Skeletal muscle satellite cell (primary cell): Measurements from ENCODE around the gene IGF1.
"Not testable (repeated sequence)": the region's sequence is repeated elsewhere in the genome, so short reads cannot be mapped to it uniquely, and the experiment has no call there.

Source experiments
- H3K27me3 ChIP-seq: 2 replicates; pipeline ENCODE4 v1.7.0; 2013; ENCODE audit warnings: low read length; ENCODE audit not compliant: control insufficient read depth, insufficient read depth
- H3K36me3 ChIP-seq: 2 replicates; pipeline ENCODE4 v1.7.0; 2013; ENCODE audit warnings: mild to moderate bottlenecking, control low read depth, low read length; ENCODE audit not compliant: insufficient read depth
- H3K4me1 ChIP-seq: 2 replicates; pipeline ENCODE4 v1.7.0; 2013; ENCODE audit warnings: low read length; ENCODE audit not compliant: control insufficient read depth, insufficient read depth
- H3K4me2 ChIP-seq: 2 replicates; pipeline ENCODE4 v1.7.0; 2013; ENCODE audit warnings: mild to moderate bottlenecking, low read length
- H3K4me3 ChIP-seq: 2 replicates; pipeline ENCODE4 v1.7.0; 2013; ENCODE audit warnings: low read length
- H3K9ac ChIP-seq: 2 replicates; pipeline ENCODE4 v1.7.0; 2013; ENCODE audit warnings: mild to moderate bottlenecking, low read depth, low read length, moderate library complexity
- H3K9me3 ChIP-seq: replicated peaks from 2 replicates; pipeline ENCODE4 v1.7.0; 2013; ENCODE audit warnings: mild to moderate bottlenecking, control low read depth, low read length

IGF1 gene

DNA sequence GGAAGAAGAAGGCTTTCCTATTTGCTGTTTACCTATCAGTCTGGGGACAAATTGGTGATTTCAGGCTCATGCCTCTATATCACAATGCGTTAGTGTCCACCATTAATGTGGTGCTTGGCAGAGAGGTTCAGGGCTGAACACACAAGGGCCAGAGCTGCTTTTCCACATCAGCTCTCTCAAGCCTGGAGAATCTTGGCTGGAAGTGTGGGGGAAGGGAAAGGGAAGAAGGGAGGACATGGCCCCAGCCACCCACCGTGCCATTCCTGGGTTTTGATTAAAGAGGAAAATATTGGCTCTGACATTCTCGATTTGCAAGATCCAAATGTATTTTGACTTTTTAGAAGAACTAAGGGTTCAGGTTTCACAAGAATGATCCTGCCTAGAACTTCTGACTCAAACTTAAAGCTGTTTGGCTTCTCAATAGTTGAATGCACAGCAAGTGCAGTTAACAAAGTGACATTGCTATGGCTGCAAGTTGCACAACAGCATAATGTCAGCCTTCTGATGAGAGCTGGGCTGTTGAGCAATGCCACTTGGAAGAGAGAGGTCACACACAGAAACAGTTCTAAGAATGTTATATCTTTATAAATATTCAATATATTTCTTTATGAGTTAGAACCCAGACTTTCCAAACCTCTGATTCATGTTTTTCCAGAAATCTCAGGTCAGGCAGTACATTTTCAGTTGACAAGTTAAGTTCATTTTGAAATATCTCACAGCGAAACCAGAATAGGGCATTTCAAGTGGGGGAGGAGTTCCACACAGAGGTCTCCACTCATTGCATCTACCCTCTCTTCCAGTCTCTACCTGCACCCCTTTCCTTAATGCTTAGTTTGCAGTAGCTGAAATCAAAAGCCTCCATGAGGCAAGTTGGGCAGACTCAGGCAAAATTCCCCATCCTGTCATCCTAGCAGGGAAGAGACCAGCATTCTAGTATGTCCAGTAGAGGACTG, 25.3 kb downstream of the IGF1 start:
- Histone ChIP-seq H3K4me1 (no peaks in the 10 kb centered on the region), H3K4me3 (no peak overlapping the region), H3K4me2 (no peak overlapping the region), H3K9ac (no peak overlapping the region), H3K9me3 (no peaks in the 10 kb centered on the region), H3K36me3 (no peaks in the 10 kb centered on the region), H3K27me3 (no peaks in the 10 kb centered on the region)

DNA sequence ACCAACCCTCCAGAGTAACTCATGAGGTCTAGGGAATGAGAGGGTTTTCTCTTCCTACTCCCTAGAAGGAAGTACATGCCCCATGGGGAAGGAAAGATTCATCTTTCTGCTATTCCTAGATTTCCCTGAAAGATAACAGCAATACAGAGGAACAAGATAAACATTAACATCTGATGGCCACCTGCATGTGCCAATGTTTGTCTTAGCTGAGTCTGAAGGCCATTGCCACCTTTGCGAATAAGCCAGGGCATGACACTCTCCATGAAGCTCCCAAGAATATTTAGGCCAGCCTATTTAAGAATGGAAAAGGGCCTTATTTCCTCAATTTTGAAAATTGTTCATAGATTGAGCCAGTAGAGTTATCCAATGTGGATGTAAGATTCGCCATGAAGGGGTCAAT, 26.0 kb downstream of the IGF1 start:
- Histone ChIP-seq H3K9me3 (no peaks in the 10 kb centered on the region), H3K36me3 (no peaks in the 10 kb centered on the region), H3K9ac (no peak overlapping the region), H3K4me3 (no peak overlapping the region), H3K4me2 (no peak overlapping the region), H3K4me1 (no peaks in the 10 kb centered on the region), H3K27me3 (no peaks in the 10 kb centered on the region)

DNA sequence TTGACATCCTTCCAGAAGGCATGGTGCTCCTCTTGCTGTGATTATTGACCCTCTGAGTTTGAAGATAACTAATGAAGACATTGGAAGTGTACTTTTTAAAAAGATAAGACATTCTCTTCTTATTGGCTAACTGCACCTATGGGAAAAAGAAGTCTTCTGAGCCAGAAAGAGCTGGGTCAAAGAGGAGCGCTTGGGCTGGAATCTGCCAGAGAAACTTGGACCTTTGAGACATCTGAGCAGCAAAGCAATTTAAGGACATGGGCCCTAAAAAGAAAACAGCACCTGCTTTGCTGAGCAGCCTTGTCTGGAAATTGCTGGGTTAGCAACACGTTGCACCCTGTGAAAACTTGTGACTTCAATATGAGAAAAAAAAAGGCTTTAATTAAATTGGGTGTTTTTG, 27.8 kb downstream of the IGF1 start:
- H3K4me2 ChIP-seq: no peak overlapping the region
- no peak overlapping the region for H3K9ac ChIP-seq

DNA sequence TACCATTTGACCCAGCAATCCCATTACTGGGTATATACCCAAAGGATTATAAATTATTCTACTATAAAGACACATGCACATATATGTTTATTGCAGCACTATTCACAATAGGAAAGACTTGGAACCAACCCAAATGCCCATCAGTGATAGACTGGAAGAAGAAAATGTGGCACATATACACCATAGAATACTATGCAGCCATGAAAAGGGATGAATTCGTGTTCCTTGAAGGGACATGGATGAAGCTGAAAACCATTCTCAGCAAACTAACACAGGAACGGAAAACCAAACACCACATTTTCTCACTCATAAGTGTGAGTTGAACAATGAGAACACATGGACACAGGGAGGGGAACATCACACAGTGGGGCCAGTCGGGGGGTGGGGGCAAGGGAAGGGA, 31.3 kb downstream of the IGF1 start:
- H3K4me3 ChIP-seq: not testable (repeated sequence)

More for the DNA sequence above, 27.8 kb downstream of the IGF1 start:
- Histone ChIP-seq H3K9me3 (no peaks in the 10 kb centered on the region), H3K27me3 (no peaks in the 10 kb centered on the region), H3K36me3 (no peaks in the 10 kb centered on the region), H3K4me1 (no peaks in the 10 kb centered on the region), H3K4me3 (no peak overlapping the region)

DNA sequence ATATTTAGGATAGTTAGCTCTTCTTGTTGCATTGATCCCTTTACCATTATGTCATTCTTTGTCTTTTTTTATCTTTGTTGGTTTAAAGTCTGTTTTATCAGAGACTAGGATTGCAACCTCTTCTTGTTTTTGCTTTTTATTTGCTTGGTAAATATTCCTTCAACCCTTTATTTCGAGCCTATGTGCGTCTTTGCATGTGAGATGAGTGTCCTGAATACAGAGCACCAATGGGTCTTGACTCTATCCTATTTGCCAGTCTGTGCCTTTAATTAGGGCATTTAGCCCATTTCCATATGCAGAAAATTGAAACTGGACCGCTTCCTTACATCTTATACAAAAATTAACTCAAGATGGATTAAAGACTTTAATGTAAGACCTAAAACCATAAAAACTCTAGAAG, 32.9 kb downstream of the IGF1 start:
- not testable (repeated sequence) for H3K9ac ChIP-seq, H3K36me3 ChIP-seq

More for the DNA sequence above, 31.3 kb downstream of the IGF1 start:
- H3K27me3 ChIP-seq, H3K36me3 ChIP-seq, H3K4me2 ChIP-seq, H3K9ac ChIP-seq, H3K4me1 ChIP-seq, H3K9me3 ChIP-seq: not testable (repeated sequence)

DNA sequence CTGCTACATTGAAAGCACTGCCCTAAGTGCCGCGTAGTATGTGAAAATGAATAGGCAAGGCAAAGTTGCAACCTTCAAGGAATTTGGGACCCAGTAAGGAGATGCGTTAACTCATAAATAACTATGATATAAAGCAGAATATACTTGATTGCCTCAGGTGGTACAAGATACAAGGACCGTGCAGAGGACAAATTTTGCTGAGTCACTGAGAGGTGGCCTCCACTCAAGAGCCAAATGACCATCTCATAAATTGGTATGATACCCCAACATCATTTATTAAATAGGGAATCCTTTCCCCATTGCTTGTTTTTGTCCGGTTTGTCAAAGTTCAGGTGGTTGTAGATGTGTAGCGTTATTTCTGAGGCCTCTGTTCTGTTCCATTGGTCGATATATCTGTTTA, 35.7 kb downstream of the IGF1 start:
- H3K9me3 ChIP-seq: no peaks in the 10 kb centered on the region
- no peak overlapping the region for H3K4me2 ChIP-seq
- no peaks in the 10 kb centered on the region for H3K36me3 ChIP-seq
- no peaks in the 10 kb centered on the region for H3K4me1 ChIP-seq
- H3K27me3 ChIP-seq: no peaks in the 10 kb centered on the region
- no peak overlapping the region for H3K9ac ChIP-seq
- H3K4me3 ChIP-seq: no peak overlapping the region

More for the DNA sequence above, 32.9 kb downstream of the IGF1 start:
- H3K4me2 ChIP-seq, H3K4me3 ChIP-seq, H3K9me3 ChIP-seq, H3K4me1 ChIP-seq, H3K27me3 ChIP-seq: not testable (repeated sequence)

DNA sequence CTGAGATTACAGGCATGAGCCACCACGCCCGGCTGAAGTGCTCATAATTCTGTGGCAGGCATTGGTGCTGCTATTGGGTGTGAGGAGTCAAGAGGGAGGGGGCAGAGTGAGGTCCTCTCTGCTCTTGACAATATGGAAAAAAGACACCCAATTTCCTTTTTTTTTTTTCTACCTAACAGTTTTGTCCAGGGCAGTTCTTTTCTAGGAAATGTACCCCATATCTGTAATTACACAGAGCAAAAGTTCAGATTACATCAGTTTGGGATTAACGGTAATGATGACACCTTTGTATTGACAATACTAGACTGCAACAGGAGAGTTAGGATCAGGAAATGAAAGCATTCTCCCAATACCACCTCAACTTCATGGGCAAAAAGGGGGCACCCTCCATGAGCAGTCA, 36.3 kb downstream of the IGF1 start:
- Histone ChIP-seq H3K4me1 (no peaks in the 10 kb centered on the region), H3K9me3 (no peaks in the 10 kb centered on the region), H3K4me2 (no peak overlapping the region), H3K9ac (no peak overlapping the region), H3K27me3 (no peaks in the 10 kb centered on the region), H3K4me3 (no peak overlapping the region), H3K36me3 (no peaks in the 10 kb centered on the region)

- H3K36me3 ChIP-seq: no peaks in the 10 kb centered on the region
- H3K4me3 ChIP-seq: no peak overlapping the region
- no peaks in the 10 kb centered on the region for H3K9me3 ChIP-seq
- no peak overlapping the region for H3K9ac ChIP-seq
- H3K4me2 ChIP-seq: no peak overlapping the region
- H3K4me1 ChIP-seq: no peaks in the 10 kb centered on the region
- no peaks in the 10 kb centered on the region for H3K27me3 ChIP-seq
Measured at GRCh38 chr12:102441077-102441596, 39.2 kb downstream of the IGF1 start.

- H3K4me1 ChIP-seq: no peaks in the 10 kb centered on the region
- H3K4me2 ChIP-seq: no peak overlapping the region
- no peaks in the 10 kb centered on the region for H3K27me3 ChIP-seq
- H3K36me3 ChIP-seq: no peaks in the 10 kb centered on the region
- no peaks in the 10 kb centered on the region for H3K9me3 ChIP-seq
- H3K4me3 ChIP-seq: no peak overlapping the region
- no peak overlapping the region for H3K9ac ChIP-seq
Measured at GRCh38 chr12:102439426-102440405, 40.6 kb downstream of the IGF1 start.

GRCh38 chr12:102438827-102439210, 41.5 kb downstream of the IGF1 start:
- H3K27me3 ChIP-seq: no peaks in the 10 kb centered on the region
- no peak overlapping the region for H3K4me2 ChIP-seq
- no peaks in the 10 kb centered on the region for H3K9me3 ChIP-seq
- H3K4me1 ChIP-seq: no peaks in the 10 kb centered on the region
- no peaks in the 10 kb centered on the region for H3K36me3 ChIP-seq
- no peak overlapping the region for H3K4me3 ChIP-seq
- H3K9ac ChIP-seq: no peak overlapping the region

- no peak overlapping the region for H3K4me2 ChIP-seq
- peaks cover 4% of the 10 kb centered on the region for H3K4me1 ChIP-seq
- no peak overlapping the region for H3K9ac ChIP-seq
- H3K9me3 ChIP-seq: no peaks in the 10 kb centered on the region
- no peak overlapping the region for H3K4me3 ChIP-seq
- no peaks in the 10 kb centered on the region for H3K27me3 ChIP-seq
- no peaks in the 10 kb centered on the region for H3K36me3 ChIP-seq
Measured at GRCh38 chr12:102438047-102438826, 42.1 kb downstream of the IGF1 start.
